Karpas-422 (cell line): ENCODE data around the gene DMRTC2. TPM values are rescaled to one million over a fixed set of nuclear protein-coding genes. Genes with fewer than 3 reads are reported as not detected.

Source experiments
- DNase-seq: peaks from one replicate; pipeline ENCODE4 v3.0.0-alpha.2; 2015
- H2AFZ ChIP-seq: fragments of 200-600 bp; sonication (generic); 2 replicates; pipeline ENCODE4 v1.6.1; 2014; ENCODE audit warnings: antibody characterized with exemption, low read length, mixed read lengths
- H3K27ac ChIP-seq: fragments of 200-600 bp; sonication (generic); 2 replicates; pipeline ENCODE4 v1.5.1; 2014; ENCODE audit warnings: mild to moderate bottlenecking, low read length, moderate library complexity
- H3K27me3 ChIP-seq: fragments of 200-600 bp; sonication (generic); 2 replicates; pipeline ENCODE4 v1.6.1; 2014; ENCODE audit warnings: low read length, mixed read lengths
- H3K36me3 ChIP-seq: fragments of 200-600 bp; sonication (generic); 2 replicates; pipeline ENCODE4 v1.6.1; 2014; ENCODE audit warnings: low read length, mixed read lengths; ENCODE audit not compliant: insufficient read depth
- H3K4me1 ChIP-seq: fragments of 200-600 bp; sonication (generic); 2 replicates; pipeline ENCODE4 v1.6.1; 2014; ENCODE audit warnings: mild to moderate bottlenecking, low read length, mixed read lengths
- H3K4me2 ChIP-seq: fragments of 200-600 bp; sonication (generic); 2 replicates; pipeline ENCODE4 v1.6.1; 2014; ENCODE audit warnings: low read length, low read depth, mild to moderate bottlenecking; ENCODE audit not compliant: poor library complexity, severe bottlenecking
- H3K4me3 ChIP-seq: fragments of 200-600 bp; sonication (generic); 2 replicates; pipeline ENCODE4 v1.5.1; 2014; ENCODE audit warnings: mild to moderate bottlenecking, antibody characterized with exemption, low read length, mixed read lengths
- H3K79me2 ChIP-seq: fragments of 200-600 bp; sonication (generic); 2 replicates; pipeline ENCODE4 v1.6.1; 2014; ENCODE audit warnings: mild to moderate bottlenecking, low read length, mixed read lengths
- H3K9ac ChIP-seq: fragments of 200-600 bp; sonication (generic); 2 replicates; pipeline ENCODE4 v1.6.0; 2014; ENCODE audit warnings: low read length
- H3K9me2 ChIP-seq: fragments of 200-600 bp; sonication (generic), shearing (Covaris generic); replicated peaks from 2 replicates; pipeline ENCODE4 v1.6.0; 2014; ENCODE audit warnings: mild to moderate bottlenecking, low read length, moderate library complexity; ENCODE audit not compliant: insufficient read depth
- H3K9me3 ChIP-seq: fragments of 300-700, 200-600 bp; sonication (generic); 2 replicates; pipeline ENCODE4 v1.6.1; 2014; ENCODE audit warnings: low read length, mixed read lengths
- H4K20me1 ChIP-seq: fragments of 200-600 bp; sonication (generic); 2 replicates; pipeline ENCODE4 v1.6.1; 2014; ENCODE audit warnings: mild to moderate bottlenecking, antibody characterized with exemption, low read length, low read depth; ENCODE audit not compliant: insufficient read depth
- total RNA-seq: library from RNA; depleted of rRNA; stranded (reverse); fragments of >200 nt; shearing (Covaris generic); gene quantifications from 2 replicates; pipeline ENCODE4 v1.2.3, GENCODE V29; 2014; ENCODE audit warnings: low replicate concordance

The DMRTC2 gene
- total RNA-seq, 1 experiment from 2014 or later, result not detected

DNA sequence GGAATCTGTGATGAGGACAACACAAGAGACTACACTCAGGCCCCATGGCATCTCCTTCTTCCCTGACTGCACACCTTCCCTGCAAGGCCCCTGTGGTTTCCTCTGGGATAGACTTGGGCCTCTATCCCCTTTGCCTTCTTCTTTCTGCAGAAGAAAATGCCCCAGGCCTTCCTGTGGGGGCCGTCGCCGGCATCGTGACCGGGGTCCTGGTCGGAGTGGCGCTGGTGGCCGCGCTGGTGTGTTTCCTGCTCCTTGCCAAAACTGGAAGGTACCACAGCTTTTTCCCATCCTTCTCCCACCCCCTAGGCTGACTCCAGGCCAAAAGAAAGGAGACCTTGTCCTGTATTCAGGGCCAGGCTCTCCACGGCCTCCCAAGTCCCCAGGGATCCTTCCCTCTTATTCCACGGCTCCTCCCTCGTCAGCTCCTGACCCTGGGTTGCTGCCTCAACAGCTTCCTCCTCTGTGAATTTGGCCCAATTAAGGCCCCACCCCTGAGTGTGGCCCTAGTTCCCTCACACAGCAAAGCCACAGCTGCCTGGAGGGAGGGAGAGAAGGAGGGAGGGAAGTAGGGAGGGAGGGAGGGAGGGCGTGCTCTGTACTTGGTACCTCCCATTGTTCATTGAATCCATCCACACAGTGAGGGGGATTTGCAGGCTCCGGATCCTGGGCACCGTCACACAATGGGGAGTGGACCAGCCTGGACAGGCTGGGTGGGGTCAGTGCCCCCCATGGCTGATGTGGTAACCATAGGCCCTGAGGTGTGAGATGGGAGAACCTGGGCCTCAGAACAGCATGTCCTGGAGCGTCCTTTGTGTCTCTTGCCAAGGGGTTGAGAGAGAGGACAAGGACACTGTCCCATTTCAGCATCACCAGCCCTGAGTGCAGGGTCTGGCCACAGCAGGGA, 35.9 kb upstream of the DMRTC2 start:
- H3K4me1 ChIP-seq, result peaks cover 10% of the 10 kb centered on the region
- DNase-seq, result no peak
- H3K9ac ChIP-seq, result no peak overlapping the region
- H3K9me2 ChIP-seq, result no peaks in the 10 kb centered on the region
- no peak overlapping the region for H3K4me3 ChIP-seq
- no peak overlapping the region for H3K27ac ChIP-seq
- no peaks in the 10 kb centered on the region for H3K27me3 ChIP-seq
- no peaks in the 10 kb centered on the region for H3K9me3 ChIP-seq
- no peak overlapping the region for H2AFZ ChIP-seq
- no peaks in the 10 kb centered on the region for H3K36me3 ChIP-seq
- no peaks in the 10 kb centered on the region for H3K79me2 ChIP-seq
- no peak overlapping the region for H3K4me2 ChIP-seq
- H4K20me1 ChIP-seq, result no peaks in the 10 kb centered on the region

DNA sequence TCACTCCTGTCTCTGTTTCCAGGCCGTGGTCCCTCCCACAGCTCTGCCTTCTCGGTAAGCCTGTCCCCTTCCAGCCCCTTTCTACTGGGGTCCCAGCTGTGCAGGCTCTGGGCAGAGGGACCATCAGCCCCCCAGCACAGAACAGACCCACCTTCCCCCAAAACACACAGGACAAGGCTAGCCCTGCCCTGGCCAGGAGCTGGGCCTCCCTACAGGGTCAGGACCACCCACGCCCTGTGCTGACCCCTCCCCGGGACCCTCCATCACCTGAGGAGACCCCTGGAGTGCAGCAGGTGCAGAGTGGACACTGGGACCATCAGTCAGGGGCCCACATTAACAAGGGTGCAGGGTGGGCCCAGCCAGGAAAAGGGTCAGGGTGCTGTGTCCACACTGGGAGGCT, 34.5 kb upstream of the DMRTC2 start:
- Histone ChIP-seq H3K4me3 (no peak overlapping the region), H3K27ac (no peak overlapping the region), H3K9me3 (no peaks in the 10 kb centered on the region), H3K79me2 (no peaks in the 10 kb centered on the region), H3K27me3 (no peaks in the 10 kb centered on the region), H2AFZ (no peak overlapping the region), H3K36me3 (no peaks in the 10 kb centered on the region), H4K20me1 (no peaks in the 10 kb centered on the region), H3K9me2 (no peaks in the 10 kb centered on the region), H3K4me2 (no peak overlapping the region), H3K4me1 (no peaks in the 10 kb centered on the region), H3K9ac (no peak overlapping the region)
- no peak for DNase-seq

DNA sequence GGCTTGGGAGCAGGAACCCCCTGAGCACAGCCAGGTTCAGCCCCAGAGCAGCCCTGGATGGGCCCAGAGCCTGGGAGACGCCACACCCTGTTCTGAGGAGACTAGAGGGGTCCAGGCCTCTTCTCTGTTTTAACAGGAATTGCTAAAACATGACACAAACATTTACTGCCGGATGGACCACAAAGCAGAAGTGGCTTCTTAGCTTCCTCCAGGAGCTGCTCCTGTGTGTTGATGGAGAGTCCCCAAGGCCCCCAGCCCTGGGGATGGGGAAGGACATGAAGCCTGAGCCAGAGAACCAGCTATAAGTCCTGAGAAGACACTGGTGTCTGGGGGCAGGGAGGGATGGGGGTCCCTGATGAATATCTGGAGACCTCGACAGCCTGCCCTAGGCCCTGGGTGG, 33.8 kb upstream of the DMRTC2 start:
- no peak overlapping the region for H3K9ac ChIP-seq

DNA sequence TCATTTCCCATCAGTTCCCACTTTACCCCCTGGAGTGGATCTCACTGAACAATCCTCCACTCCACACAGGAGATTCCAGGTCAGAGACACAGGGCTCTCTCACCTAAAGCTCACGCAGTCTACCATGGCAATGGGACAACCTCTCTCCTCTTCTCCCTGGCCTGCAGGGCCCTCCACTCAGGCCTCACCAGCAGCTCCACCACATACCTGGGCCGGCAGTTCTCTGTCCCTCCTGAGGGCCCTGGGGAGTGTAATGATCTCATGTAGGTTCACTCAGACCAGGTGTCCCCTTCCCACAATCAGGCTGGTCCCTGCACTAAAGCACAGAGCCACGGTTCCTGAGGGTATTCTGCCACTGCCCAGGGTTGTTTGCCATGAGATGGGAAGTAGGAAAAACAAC, 32.9 kb upstream of the DMRTC2 start:
- Histone ChIP-seq H3K27me3 (no peaks in the 10 kb centered on the region), H3K36me3 (no peaks in the 10 kb centered on the region), H4K20me1 (no peaks in the 10 kb centered on the region), H3K9me3 (no peaks in the 10 kb centered on the region), H2AFZ (no peak overlapping the region), H3K4me1 (no peaks in the 10 kb centered on the region), H3K27ac (no peak overlapping the region), H3K9me2 (no peaks in the 10 kb centered on the region), H3K4me3 (no peak overlapping the region), H3K79me2 (no peaks in the 10 kb centered on the region), H3K9ac (no peak overlapping the region), H3K4me2 (no peak overlapping the region)
- no peak for DNase-seq

More for the DNA sequence above, 33.8 kb upstream of the DMRTC2 start:
- H3K4me1 ChIP-seq, result no peaks in the 10 kb centered on the region
- H3K79me2 ChIP-seq, result no peaks in the 10 kb centered on the region
- no peaks in the 10 kb centered on the region for H3K36me3 ChIP-seq
- no peak for DNase-seq
- H4K20me1 ChIP-seq, result no peaks in the 10 kb centered on the region
- H3K4me2 ChIP-seq, result no peak overlapping the region
- H2AFZ ChIP-seq, result no peak overlapping the region
- H3K4me3 ChIP-seq, result no peak overlapping the region
- H3K27ac ChIP-seq, result no peak overlapping the region
- no peaks in the 10 kb centered on the region for H3K9me2 ChIP-seq
- H3K9me3 ChIP-seq, result no peaks in the 10 kb centered on the region
- no peaks in the 10 kb centered on the region for H3K27me3 ChIP-seq

DNA sequence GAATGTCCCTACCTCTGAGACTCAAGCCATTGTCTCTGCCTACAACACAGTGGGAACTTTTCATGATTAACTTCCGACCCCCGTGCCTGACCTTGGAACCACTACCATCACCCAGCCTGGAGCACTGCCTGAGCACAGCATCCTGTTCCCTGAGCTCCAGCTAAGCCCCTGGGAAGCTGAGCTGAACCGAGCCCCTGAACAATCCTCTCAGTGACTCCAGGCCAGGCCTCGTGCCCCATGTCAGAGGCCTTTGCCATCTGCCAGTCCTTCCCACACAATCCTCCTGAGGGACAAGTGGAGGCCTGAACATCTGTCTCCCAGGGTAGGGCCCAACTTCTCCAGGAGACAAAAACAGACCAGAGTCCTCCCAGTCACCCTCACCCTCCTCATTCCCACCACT, 30.9 kb upstream of the DMRTC2 start:
- Histone ChIP-seq H3K36me3 (no peaks in the 10 kb centered on the region), H4K20me1 (no peaks in the 10 kb centered on the region), H3K27me3 (no peaks in the 10 kb centered on the region), H2AFZ (no peak overlapping the region), H3K9me2 (no peaks in the 10 kb centered on the region), H3K27ac (no peak overlapping the region), H3K4me3 (no peak overlapping the region), H3K9ac (no peak overlapping the region), H3K9me3 (no peaks in the 10 kb centered on the region), H3K4me1 (no peaks in the 10 kb centered on the region), H3K4me2 (no peak overlapping the region), H3K79me2 (no peaks in the 10 kb centered on the region)
- no peak for DNase-seq

DNA sequence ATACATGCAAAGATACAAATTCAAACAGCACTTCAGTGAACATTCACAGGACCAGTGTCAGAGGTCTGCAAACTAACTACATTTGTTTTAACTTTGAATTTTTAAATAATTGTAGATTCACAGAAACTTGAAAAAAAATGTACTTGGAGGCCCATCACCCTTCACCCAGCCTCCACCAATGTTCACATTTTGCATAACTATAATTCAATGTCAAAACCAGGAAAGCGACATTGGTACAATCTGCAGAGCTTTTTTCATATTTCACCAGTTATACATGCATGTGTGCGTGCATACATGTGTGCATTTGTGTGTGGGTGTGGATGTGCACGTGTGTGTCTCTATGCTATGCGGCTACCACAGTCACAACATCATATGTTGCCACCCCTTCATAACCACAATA, 29.5 kb upstream of the DMRTC2 start:
- Histone ChIP-seq H3K4me3 (no peak overlapping the region), H3K9me3 (no peaks in the 10 kb centered on the region), H3K9me2 (no peaks in the 10 kb centered on the region), H3K4me1 (no peaks in the 10 kb centered on the region), H3K79me2 (no peaks in the 10 kb centered on the region), H3K27ac (no peak overlapping the region), H4K20me1 (no peaks in the 10 kb centered on the region), H3K4me2 (no peak overlapping the region), H3K9ac (no peak overlapping the region), H3K36me3 (no peaks in the 10 kb centered on the region), H3K27me3 (no peaks in the 10 kb centered on the region), H2AFZ (no peak overlapping the region)
- DNase-seq, result no peak

DNA sequence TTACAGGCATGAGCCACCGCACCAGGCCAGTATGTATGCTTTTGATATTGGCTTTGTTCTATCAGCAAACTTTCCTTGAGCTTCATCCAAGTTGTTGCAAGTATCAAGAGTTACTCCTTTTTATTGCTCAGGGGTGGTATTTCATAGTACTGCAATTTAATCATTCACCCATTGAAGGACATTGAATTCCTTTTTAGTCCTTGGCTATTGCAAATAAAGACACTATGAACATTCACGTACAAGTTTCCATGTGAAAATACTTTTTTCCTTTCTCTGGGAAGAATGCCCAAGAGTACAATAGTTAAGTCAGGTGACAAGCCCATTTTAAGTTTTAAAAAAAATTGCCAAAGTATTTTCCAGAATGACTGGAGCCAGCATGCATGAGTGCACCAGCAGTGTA, 28.1 kb upstream of the DMRTC2 start:
- H3K4me1 ChIP-seq, result no peaks in the 10 kb centered on the region
- H3K27me3 ChIP-seq, result no peaks in the 10 kb centered on the region
- no peak overlapping the region for H3K4me3 ChIP-seq
- no peaks in the 10 kb centered on the region for H4K20me1 ChIP-seq
- H3K9ac ChIP-seq, result no peak overlapping the region
- H3K4me2 ChIP-seq, result no peak overlapping the region
- H3K9me3 ChIP-seq, result no peaks in the 10 kb centered on the region
- no peaks in the 10 kb centered on the region for H3K36me3 ChIP-seq
- H3K9me2 ChIP-seq, result no peaks in the 10 kb centered on the region
- H3K27ac ChIP-seq, result no peak overlapping the region
- H2AFZ ChIP-seq, result no peak overlapping the region
- peak; percentile 35 for DNase-seq
- no peaks in the 10 kb centered on the region for H3K79me2 ChIP-seq

DNA sequence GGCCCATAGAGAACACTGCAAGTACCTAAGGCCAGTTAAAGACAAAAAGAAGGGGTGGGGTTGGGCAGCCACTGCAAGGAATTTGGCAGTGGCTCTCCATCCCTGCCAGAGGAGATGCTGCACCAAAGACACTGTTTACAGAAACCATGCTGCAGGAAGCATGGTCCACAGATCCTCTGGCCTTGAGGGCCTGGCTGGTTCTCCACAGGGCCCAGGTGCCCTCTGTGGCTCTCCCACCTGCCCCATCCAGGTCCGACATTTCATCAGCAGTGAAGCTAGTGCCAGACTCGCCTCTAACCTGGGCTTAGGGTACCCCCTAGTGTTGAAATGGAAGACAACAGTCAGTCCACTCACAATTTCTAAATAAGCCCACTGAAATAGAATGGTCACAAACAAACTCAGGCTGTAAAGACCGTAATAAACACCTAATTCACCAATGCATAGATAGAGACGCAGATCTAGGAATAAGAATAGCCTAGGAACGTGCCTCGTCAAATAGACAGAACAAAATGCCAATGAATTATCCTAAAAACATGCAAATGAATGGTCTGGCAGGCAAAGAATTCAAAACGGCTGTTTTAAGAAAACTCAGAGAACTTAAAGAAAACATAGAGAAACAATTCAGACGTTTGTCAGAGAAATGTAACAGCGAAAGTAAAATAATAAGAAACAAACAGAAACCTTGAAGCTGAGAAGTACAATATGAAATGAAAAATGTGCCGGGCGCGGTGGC, 23.7 kb upstream of the DMRTC2 start:
- H3K79me2 ChIP-seq, result no peaks in the 10 kb centered on the region
- peak; percentile 89 for DNase-seq
- H2AFZ ChIP-seq, result peak overlapping the region; percentile 49; the same call in 1 of the 2 replicates

More for the DNA sequence above, 23.7 kb upstream of the DMRTC2 start:
- Histone ChIP-seq H4K20me1 (no peaks in the 10 kb centered on the region), H3K27ac (no peak overlapping the region), H3K4me2 (no peak overlapping the region), H3K9ac (no peak overlapping the region), H3K27me3 (no peaks in the 10 kb centered on the region), H3K9me3 (no peaks in the 10 kb centered on the region), H3K4me1 (no peaks in the 10 kb centered on the region), H3K9me2 (no peaks in the 10 kb centered on the region), H3K4me3 (no peak overlapping the region), H3K36me3 (no peaks in the 10 kb centered on the region)
